AG04449 (cell line): ENCODE results near the gene DMD.

Experiments
- CTCF ChIA-PET: fragments of 350-600 bp; formaldehyde crosslinking; extraction: SDS; loops from one replicate; lab custom pipeline; 2021; ENCODE audit warnings: antibody characterized with exemption; lab: Yijun Ruan, JAX
- POLR2A ChIA-PET: fragments of 400-600, 350-600 bp; formaldehyde crosslinking; extraction: SDS; loops from one replicate; lab custom pipeline; 2020; ENCODE audit warnings: antibody characterized with exemption, inconsistent platforms; lab: Yijun Ruan, JAX
- DNase-seq: peaks from one replicate; pipeline ENCODE4 v3.0.0-alpha.2; 2010; ENCODE audit warnings: low read depth, low spot score
- H3K4me3 ChIP-seq: 2 replicates; pipeline ENCODE4 v1.5.1; 2011; ENCODE audit warnings: low read depth, mild to moderate bottlenecking, control low read depth, low read length
- CTCF ChIP-seq: IDR thresholded peaks from one replicate; pipeline ENCODE4 v1.5.1; 2011; ENCODE audit warnings: mild to moderate bottlenecking, moderate library complexity, low read length, control low read depth, inconsistent platforms; ENCODE audit not compliant: insufficient read depth; ENCODE audit errors: missing control alignments

The DMD gene

DNA sequence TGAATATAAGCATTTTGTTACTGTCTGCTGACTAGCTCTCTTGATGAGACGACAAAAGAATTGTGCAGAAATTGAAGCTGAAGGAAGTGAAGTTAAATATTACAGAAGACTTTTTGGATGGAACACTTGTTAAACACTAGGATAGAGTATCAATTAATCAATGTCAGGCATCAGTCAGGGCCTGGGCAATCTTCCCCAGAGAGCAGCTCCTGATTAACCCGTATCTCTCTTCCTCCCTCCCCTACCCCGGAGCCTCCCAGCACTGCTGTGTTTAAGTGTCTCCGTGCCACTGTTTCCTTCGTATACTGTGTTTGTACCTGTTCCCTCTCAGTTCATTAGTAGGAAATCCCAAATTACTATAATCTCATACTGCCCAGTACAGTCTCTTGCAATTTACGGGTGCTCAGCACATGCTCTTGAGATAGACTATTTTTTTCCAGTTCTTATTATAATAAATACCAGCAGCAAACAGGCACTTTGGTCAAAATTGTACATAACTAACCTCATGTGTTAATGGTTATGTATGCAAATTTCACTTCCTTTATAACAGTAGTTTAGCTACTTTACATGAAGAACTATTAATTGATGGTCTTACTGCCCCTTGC, 1373.8 kb downstream of the DMD start:
- ChIA-PET CTCF (no interaction called here), POLR2A (no interaction called here)
- TF ChIP-seq CTCF: no peak
- H3K4me3 ChIP-seq: no peak overlapping the region
- DNase-seq: no peak

DNA sequence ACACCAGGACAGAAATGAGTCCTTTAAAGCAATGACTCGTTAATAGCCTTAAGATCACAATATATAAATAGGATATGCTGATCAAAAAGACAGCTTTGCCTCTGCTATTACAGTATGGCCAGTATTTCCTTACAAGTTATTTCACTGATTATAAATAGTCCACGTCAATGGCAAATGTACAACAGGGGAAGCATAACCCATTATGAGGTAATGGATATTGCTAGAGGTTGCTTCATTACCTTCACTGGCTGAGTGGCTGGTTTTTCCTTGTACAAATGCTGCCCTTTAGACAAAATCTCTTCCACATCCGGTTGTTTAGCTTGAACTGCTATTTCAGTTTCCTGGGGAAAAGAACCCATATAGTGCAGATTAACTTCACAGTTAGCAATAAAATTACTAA, 1374.9 kb downstream of the DMD start:
- H3K4me3 ChIP-seq: no peak overlapping the region
- TF ChIP-seq CTCF: no peak
- DNase-seq: no peak
- ChIA-PET POLR2A (no interaction called here), CTCF (no interaction called here)

- CTCF ChIA-PET: no interaction called here
- no peak for DNase-seq
- TF ChIP-seq CTCF: no peak
- POLR2A ChIA-PET: no interaction called here
- H3K4me3 ChIP-seq: no peak overlapping the region
Measured at GRCh38 chrX:31832263-31832662, 1379.1 kb downstream of the DMD start.

GRCh38 chrX:31820430-31821210, 1390.7 kb downstream of the DMD start:
- CTCF ChIA-PET: no interaction called here
- TF ChIP-seq CTCF: no peak
- H3K4me3 ChIP-seq: no peak overlapping the region
- DNase-seq: no peak
- POLR2A ChIA-PET: no interaction called here

GRCh38 chrX:31819455-31819854, 1391.9 kb downstream of the DMD start:
- no peak overlapping the region for H3K4me3 ChIP-seq
- ChIA-PET POLR2A (no interaction called here), CTCF (no interaction called here)
- TF ChIP-seq CTCF: no peak
- DNase-seq: no peak

DNA sequence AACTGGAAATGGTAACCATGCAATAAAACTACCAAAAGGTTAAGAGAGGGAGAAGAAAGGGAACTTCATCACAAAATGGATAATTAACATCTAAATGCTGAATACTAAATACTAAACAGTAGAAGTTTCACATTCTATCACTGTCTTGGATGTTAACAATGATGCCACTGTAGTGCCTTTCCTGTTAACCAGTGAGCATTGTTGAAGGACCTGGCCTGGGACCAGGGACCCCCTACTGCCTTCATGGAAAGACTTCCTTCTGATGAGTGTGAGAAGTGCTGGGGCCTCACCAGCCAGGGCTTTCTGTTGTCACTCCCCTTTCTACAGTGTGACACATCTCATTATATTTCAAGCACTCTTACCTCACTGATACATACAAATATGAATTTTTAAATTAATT, 1400.2 kb downstream of the DMD start:
- DNase-seq: no peak
- no peak overlapping the region for H3K4me3 ChIP-seq
- POLR2A ChIA-PET: no interaction called here
- no peak for TF ChIP-seq CTCF
- CTCF ChIA-PET: no interaction called here
